GM12864 (cell line): Measurements from ENCODE around the gene KIAA0232.
"Not testable (repeated sequence)": the region's sequence is repeated elsewhere in the genome, so short reads cannot be mapped to it uniquely, and the experiment has no call there.

ENCODE experiments used
- DNase-seq: peaks from one replicate; pipeline ENCODE4 v3.0.0-alpha.2; 2011; ENCODE audit warnings: low read depth
- H3K4me3 ChIP-seq: 2 replicates; pipeline ENCODE4 v1.5.1; 2011; ENCODE audit warnings: mild to moderate bottlenecking, low read depth, low read length, control low read depth
- TF ChIP-seq, protein P1 (sequence below): IDR thresholded peaks from 2 replicates; pipeline ENCODE4 v1.5.1; 2011; ENCODE audit warnings: low read depth, mild to moderate bottlenecking, moderate library complexity, low read length, control low read depth, inconsistent platforms; ENCODE audit errors: missing control alignments

Gene KIAA0232

GRCh38 chr4:6889101-6889735 lies 106.7 kb downstream of the KIAA0232 start:
- DNase-seq = no peak
- H3K4me3 ChIP-seq = no peak overlapping the region
- TF ChIP-seq, protein P1, sequence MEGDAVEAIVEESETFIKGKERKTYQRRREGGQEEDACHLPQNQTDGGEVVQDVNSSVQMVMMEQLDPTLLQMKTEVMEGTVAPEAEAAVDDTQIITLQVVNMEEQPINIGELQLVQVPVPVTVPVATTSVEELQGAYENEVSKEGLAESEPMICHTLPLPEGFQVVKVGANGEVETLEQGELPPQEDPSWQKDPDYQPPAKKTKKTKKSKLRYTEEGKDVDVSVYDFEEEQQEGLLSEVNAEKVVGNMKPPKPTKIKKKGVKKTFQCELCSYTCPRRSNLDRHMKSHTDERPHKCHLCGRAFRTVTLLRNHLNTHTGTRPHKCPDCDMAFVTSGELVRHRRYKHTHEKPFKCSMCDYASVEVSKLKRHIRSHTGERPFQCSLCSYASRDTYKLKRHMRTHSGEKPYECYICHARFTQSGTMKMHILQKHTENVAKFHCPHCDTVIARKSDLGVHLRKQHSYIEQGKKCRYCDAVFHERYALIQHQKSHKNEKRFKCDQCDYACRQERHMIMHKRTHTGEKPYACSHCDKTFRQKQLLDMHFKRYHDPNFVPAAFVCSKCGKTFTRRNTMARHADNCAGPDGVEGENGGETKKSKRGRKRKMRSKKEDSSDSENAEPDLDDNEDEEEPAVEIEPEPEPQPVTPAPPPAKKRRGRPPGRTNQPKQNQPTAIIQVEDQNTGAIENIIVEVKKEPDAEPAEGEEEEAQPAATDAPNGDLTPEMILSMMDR = no peak

- H3K4me3 ChIP-seq = no peak overlapping the region
- DNase-seq = no peak
- TF ChIP-seq, protein P1 = no peak
These were observed 107.3 kb downstream of the KIAA0232 start for GRCh38 chr4:6889736-6890324.

DNA sequence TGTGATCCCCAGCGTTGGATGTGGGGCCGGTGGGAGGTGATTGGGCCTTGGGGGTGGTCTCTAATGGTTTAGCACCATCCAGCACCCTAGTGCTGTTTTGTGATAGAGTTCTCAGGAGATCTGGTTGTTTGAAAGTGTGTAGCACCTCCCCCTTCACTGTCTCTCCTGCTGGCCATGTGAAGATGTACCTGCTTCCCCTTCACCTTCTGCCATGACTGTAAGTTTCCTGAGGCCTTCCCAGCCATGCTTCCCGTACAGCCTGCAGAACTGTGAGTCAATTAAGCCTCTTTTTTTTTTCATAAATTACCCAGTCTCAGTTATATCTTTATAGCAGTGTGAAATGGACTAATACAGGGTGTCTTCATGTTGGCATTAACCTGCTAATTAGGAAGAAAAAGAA lies 107.8 kb downstream of the KIAA0232 start:
- TF ChIP-seq, protein P1 = no peak
- DNase-seq = no peak

GRCh38 chr4:6890971-6891370 lies 108.4 kb downstream of the KIAA0232 start:
- not testable (repeated sequence) for DNase-seq

More for the DNA sequence above, 107.8 kb downstream of the KIAA0232 start:
- no peak overlapping the region for H3K4me3 ChIP-seq

DNA sequence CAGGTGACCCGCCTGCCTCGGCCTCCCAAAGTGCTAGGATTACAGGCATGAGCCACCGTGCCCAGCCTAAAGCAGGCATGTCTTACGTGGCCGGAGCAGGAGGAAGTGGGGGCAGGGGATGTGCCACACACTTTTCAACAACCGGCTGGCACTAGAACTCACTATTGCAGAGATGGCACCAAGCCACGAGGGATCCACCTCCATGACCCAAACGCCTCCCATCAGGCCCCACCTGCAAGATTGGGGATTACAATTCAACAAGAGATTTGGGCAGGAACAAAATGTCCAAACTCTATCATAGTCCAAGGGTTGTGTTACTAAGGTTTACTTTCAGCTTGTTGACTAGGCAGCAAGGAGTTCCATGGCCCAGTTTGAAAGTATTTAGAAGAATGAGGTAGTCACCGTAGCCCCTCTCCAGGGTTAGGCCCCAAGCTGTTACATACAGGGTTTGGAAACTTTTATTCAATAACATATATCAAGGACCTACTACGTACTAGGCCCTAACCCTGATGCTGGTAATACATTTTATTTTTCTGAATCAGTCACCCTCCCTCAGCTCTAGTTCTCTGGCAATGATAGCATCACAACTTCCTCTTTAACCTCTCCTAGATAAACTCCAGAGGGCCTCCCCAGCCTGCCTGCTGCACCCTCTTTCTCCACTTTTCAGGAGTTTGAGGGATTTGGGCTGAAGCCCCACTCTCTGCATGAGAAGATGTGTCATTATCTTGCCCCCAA lies 109.1 kb downstream of the KIAA0232 start:
- TF ChIP-seq, protein P1 = no peak
- DNase-seq = no peak
- H3K4me3 ChIP-seq = no peak overlapping the region

More at GRCh38 chr4:6890971-6891370, 108.4 kb downstream of the KIAA0232 start:
- H3K4me3 ChIP-seq = not testable (repeated sequence)

DNA sequence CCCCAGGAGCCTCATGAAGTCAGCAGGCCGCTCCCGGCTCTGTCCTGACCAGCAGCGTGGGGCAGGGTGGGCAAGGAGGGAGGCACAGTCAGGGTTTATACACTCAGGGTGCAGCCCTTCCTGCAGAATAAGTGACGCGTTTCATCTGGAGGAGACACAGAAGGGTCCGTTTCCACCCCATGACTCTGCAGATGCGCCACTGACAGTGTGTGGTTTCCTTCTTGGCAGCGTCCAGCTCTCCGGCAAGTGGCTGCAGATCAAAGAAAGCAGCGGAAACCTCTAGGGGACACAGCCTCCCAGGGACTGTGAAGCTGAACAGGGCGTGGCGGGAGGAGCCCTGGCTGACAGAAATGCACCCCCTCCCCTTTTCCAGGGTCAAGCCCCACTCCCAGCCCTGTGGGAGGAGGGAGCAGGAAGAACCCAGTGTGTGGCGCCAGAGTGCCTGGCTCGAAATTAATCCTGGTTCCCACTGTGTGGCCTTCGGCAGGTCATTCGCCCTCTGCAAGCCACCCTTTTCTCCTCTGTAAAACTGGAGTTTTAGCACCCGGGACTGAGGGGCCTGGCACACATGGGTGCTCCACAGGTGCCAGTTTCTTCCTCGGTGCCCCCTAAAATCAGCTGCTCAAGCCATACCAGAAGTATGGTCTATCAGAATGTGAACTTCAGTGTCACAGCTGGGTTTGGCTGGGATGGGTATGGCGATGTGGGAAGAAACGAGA lies 109.8 kb downstream of the KIAA0232 start:
- no peak for DNase-seq
- TF ChIP-seq, protein P1 = no peak
- H3K4me3 ChIP-seq = no peak overlapping the region

GRCh38 chr4:6892909-6893202 lies 110.3 kb downstream of the KIAA0232 start:
- TF ChIP-seq, protein P1 = no peak
- no peak overlapping the region for H3K4me3 ChIP-seq
- no peak for DNase-seq
